ENCODE data around the gene RNGTT.

GRCh38 chr6:88890860-88891845 is 72.3 kb downstream of the RNGTT start:
- TF ChIP-seq, protein P1, sequence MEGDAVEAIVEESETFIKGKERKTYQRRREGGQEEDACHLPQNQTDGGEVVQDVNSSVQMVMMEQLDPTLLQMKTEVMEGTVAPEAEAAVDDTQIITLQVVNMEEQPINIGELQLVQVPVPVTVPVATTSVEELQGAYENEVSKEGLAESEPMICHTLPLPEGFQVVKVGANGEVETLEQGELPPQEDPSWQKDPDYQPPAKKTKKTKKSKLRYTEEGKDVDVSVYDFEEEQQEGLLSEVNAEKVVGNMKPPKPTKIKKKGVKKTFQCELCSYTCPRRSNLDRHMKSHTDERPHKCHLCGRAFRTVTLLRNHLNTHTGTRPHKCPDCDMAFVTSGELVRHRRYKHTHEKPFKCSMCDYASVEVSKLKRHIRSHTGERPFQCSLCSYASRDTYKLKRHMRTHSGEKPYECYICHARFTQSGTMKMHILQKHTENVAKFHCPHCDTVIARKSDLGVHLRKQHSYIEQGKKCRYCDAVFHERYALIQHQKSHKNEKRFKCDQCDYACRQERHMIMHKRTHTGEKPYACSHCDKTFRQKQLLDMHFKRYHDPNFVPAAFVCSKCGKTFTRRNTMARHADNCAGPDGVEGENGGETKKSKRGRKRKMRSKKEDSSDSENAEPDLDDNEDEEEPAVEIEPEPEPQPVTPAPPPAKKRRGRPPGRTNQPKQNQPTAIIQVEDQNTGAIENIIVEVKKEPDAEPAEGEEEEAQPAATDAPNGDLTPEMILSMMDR (IDR thresholded peaks at IDR 0.05), result no peak
- TF ChIP-seq POLR2A (IDR thresholded peaks at IDR 0.05), result no peak
